G401 (cell line): ENCODE measurements around the gene MARVELD3. TPM values are rescaled to one million over a fixed set of nuclear protein-coding genes. Genes with fewer than 3 reads are reported as not detected.
A peak's percentile ranks its signal among the peaks of the same experiment; 100 is the strongest.
"Not testable (repeated sequence)": the region's sequence is repeated elsewhere in the genome, so short reads cannot be mapped to it uniquely, and the experiment has no call there.

Source experiments
- DNase-seq: peaks from one replicate; pipeline ENCODE4 v3.0.0-alpha.2; 2015; ENCODE audit warnings: low spot score
- in situ Hi-C: cut with HindIII; loops from 2 replicates; pipeline ENCODE4 v1.10.0; 2016; ENCODE audit warnings: low sequenced_read_pairs, mixed read lengths
- total RNA-seq: library from RNA; depleted of rRNA; stranded (reverse); fragments of >200 nt; shearing (Covaris generic); gene quantifications from 2 replicates; pipeline ENCODE4 v1.2.3, GENCODE V29; 2014

Gene MARVELD3
- total RNA-seq, 1 experiment from 2014 or later: 3.6 TPM

- DNase-seq, in situ Hi-C loops: not testable (repeated sequence)
Measured at GRCh38 chr16:71614956-71615355, 11.0 kb upstream of the MARVELD3 start.

- in situ Hi-C loops: no loop called here
- DNase-seq: no peak
Measured at GRCh38 chr16:71618429-71618828, 7.6 kb upstream of the MARVELD3 start.

- in situ Hi-C loops: no loop called here
Measured at GRCh38 chr16:71622088-71622487, 3.9 kb upstream of the MARVELD3 start.

GRCh38 chr16:71623597-71623996 lies 2.4 kb upstream of the MARVELD3 start:
- DNase-seq: no peak
- in situ Hi-C loops: no loop called here

More at GRCh38 chr16:71622088-71622487, 3.9 kb upstream of the MARVELD3 start:
- DNase-seq: no peak

- DNase-seq: no peak
- in situ Hi-C loops: no loop called here
Measured at GRCh38 chr16:71625113-71625850, 702 bp upstream of the MARVELD3 start.

- DNase-seq: no peak
Measured at GRCh38 chr16:71626858-71627213, 852 bp downstream of the MARVELD3 start.

GRCh38 chr16:71627731-71628181 lies 1.8 kb downstream of the MARVELD3 start:
- in situ Hi-C loops: no loop called here
- DNase-seq: no peak

More at GRCh38 chr16:71626858-71627213, 852 bp downstream of the MARVELD3 start:
- in situ Hi-C loops: no loop called here

- DNase-seq: peak; percentile 12
Measured at GRCh38 chr16:71628810-71629209, 2.8 kb downstream of the MARVELD3 start.

GRCh38 chr16:71629278-71630016 lies 3.5 kb downstream of the MARVELD3 start:
- in situ Hi-C loops: no loop called here
- no peak for DNase-seq

More at GRCh38 chr16:71628810-71629209, 2.8 kb downstream of the MARVELD3 start:
- in situ Hi-C loops: no loop called here

GRCh38 chr16:71630808-71631207 lies 4.8 kb downstream of the MARVELD3 start:
- in situ Hi-C loops: no loop called here
- DNase-seq: no peak

GRCh38 chr16:71631776-71632175 lies 5.8 kb downstream of the MARVELD3 start:
- DNase-seq: no peak
- in situ Hi-C loops: no loop called here

GRCh38 chr16:71635632-71636031 lies 9.6 kb downstream of the MARVELD3 start:
- DNase-seq: no peak
- in situ Hi-C loops: no loop called here

GRCh38 chr16:71637398-71637797 lies 11.4 kb downstream of the MARVELD3 start:
- no peak for DNase-seq
- in situ Hi-C loops: no loop called here

GRCh38 chr16:71645450-71645849 lies 19.5 kb downstream of the MARVELD3 start:
- in situ Hi-C loops: no loop called here
- peak; percentile 25 for DNase-seq

- in situ Hi-C loops: no loop called here
- DNase-seq: peak; percentile 61
Measured at GRCh38 chr16:71647391-71647790, 21.4 kb downstream of the MARVELD3 start.

GRCh38 chr16:71648162-71648561 lies 22.2 kb downstream of the MARVELD3 start:
- in situ Hi-C loops: no loop called here
- DNase-seq: no peak

- no peak for DNase-seq
- in situ Hi-C loops: no loop called here
Measured at GRCh38 chr16:71648921-71649320, 22.9 kb downstream of the MARVELD3 start.

GRCh38 chr16:71649704-71650103 lies 23.7 kb downstream of the MARVELD3 start:
- no peak for DNase-seq
- in situ Hi-C loops: no loop called here

GRCh38 chr16:71658771-71659170 lies 32.8 kb downstream of the MARVELD3 start:
- in situ Hi-C loops: no loop called here
- DNase-seq: no peak

GRCh38 chr16:71659471-71659870 lies 33.5 kb downstream of the MARVELD3 start:
- no peak for DNase-seq
- in situ Hi-C loops: no loop called here
